Ovary (tissue), 3 donors: ENCODE results near the gene RTP5.

Experiments
- CTCF ChIP-seq, 3 donors: fragments of 450-650 bp in 2 of 3; fragments of 200-600 bp in 1 of 3; IDR thresholded peaks; one replicate each; pipeline versions ENCODE4 v1.5.1 to v1.8.0; 2016 to 2022; ENCODE audit warnings: antibody characterized with exemption in 3 of 3, mild to moderate bottlenecking in 1 of 3
- POLR2A ChIP-seq: fragments of 450-650 bp; IDR thresholded peaks from one replicate; pipeline ENCODE4 v1.6.1; 2017; ENCODE audit warnings: antibody characterized with exemption, mild to moderate bottlenecking, moderate library complexity
- donor health status: DM: no; HTN: no; CAD: no.

GRCh38 chr2:241890524-241891235, 21.2 kb downstream of the RTP5 start:
- no peak for TF ChIP-seq CTCF (IDR thresholded peaks at IDR 0.05)
- TF ChIP-seq POLR2A = no peak
